GM12878 (cell line): ENCODE results near the gene BRAF. TPM values are rescaled to one million over a fixed set of nuclear protein-coding genes. Genes with fewer than 3 reads are reported as not detected.

ENCODE experiments used
- ATAC-seq: fragments of 200-7000 bp; cut with Tn5 transposase; 3 replicates; pipeline ENCODE4 v1.9.1; 2020; ENCODE audit warnings: mild to moderate bottlenecking, moderate library complexity
- BruUV-seq: library from RNA; stranded (reverse); fragments of 400-500 nt; replicated peaks from 2 replicates; lab custom pipeline; 2021; lab: Mats Ljungman, UMichigan
- CTCF ChIA-PET: fragments of 300-600 bp; sonication (Branson Sonifier 250); formaldehyde crosslinking; extraction: SDS; loops from one replicate; lab custom pipeline; 2021; ENCODE audit warnings: inconsistent platforms; lab: Yijun Ruan, JAX
- POLR2A ChIA-PET: fragments of 350-600 bp; formaldehyde crosslinking; extraction: SDS; loops from one replicate; lab custom pipeline; 2021; ENCODE audit warnings: inconsistent platforms; lab: Charles Lee
- RAD21 ChIA-PET: fragments of 300-600 bp; sonication (Branson Sonifier 250); formaldehyde crosslinking; loops from one replicate; lab custom pipeline; 2023; ENCODE audit warnings: antibody characterized with exemption; ENCODE audit not compliant: unreplicated experiment; lab: Charles Lee
- SMC1A ChIA-PET: fragments of 300-600 bp; sonication (Branson Sonifier 250); formaldehyde crosslinking; loops from one replicate; lab custom pipeline; 2023; ENCODE audit not compliant: unreplicated experiment, uncharacterized antibody; lab: Charles Lee
- DNase-seq: peaks from one replicate; pipeline ENCODE4 v3.0.0-alpha.2; 2011; ENCODE audit warnings: low read depth, low spot score
- FAIRE-seq: peaks from 3 replicates; lab custom pipeline; 2011; peaks lifted over from hg19 to GRCh38; lab: Jason Lieb, UNC
- H2AFZ ChIP-seq: 2 replicates; pipeline ENCODE4 v1.6.0; 2011; ENCODE audit warnings: low read depth, low read length, control low read depth; ENCODE audit not compliant: control insufficient read depth
- H3K27ac ChIP-seq: 2 replicates; pipeline ENCODE4 v1.5.1; 2011; ENCODE audit warnings: control low read depth; ENCODE audit not compliant: control insufficient read depth, insufficient read depth
- H3K27me3 ChIP-seq, 2 experiments: replicated peaks in 1 of 2; 2 replicates each; pipeline versions ENCODE4 v1.6.0 to v1.6.1; 2011; ENCODE audit warnings: low read length in 1 of 2; ENCODE audit not compliant: control insufficient read depth in 2 of 2, insufficient read depth in 2 of 2
- H3K36me3 ChIP-seq, 2 experiments: 2 replicates each; pipeline ENCODE4 v1.5.1; 2011; ENCODE audit warnings: low read length in 1 of 2; ENCODE audit not compliant: control insufficient read depth in 2 of 2, insufficient read depth in 2 of 2
- H3K4me1 ChIP-seq: 2 replicates; pipeline ENCODE4 v1.6.1; 2011; ENCODE audit warnings: mild to moderate bottlenecking, low read length, moderate library complexity, mixed read lengths; ENCODE audit not compliant: control insufficient read depth, insufficient read depth
- H3K4me2 ChIP-seq: 2 replicates; pipeline ENCODE4 v1.6.0; 2011; ENCODE audit warnings: control low read depth; ENCODE audit not compliant: control insufficient read depth, insufficient read depth
- H3K4me3 ChIP-seq: fragments of 200-600 bp; sonication (generic); 2 replicates; pipeline ENCODE4 v1.5.1; 2016
- H3K79me2 ChIP-seq: 2 replicates; pipeline ENCODE4 v1.6.0; 2011; ENCODE audit warnings: low read length; ENCODE audit not compliant: control insufficient read depth, insufficient read depth
- H3K9ac ChIP-seq: 2 replicates; pipeline ENCODE4 v1.8.0; 2011; ENCODE audit warnings: low read length, control low read depth, mixed read lengths; ENCODE audit not compliant: control insufficient read depth, insufficient read depth
- H3K9me3 ChIP-seq: replicated peaks from 3 replicates; pipeline ENCODE4 v1.5.1; 2011; ENCODE audit warnings: mild to moderate bottlenecking, low read length; ENCODE audit not compliant: control insufficient read depth, insufficient read depth
- H4K20me1 ChIP-seq: 2 replicates; pipeline ENCODE4 v1.6.0; 2011; ENCODE audit not compliant: control insufficient read depth, insufficient read depth
- CBX5 ChIP-seq: sonication (generic); IDR thresholded peaks from 2 replicates; pipeline ENCODE4 v1.6.1; 2016; ENCODE audit warnings: low read depth, moderate library complexity, mild to moderate bottlenecking, inconsistent platforms
- NR2C2 ChIP-seq: IDR thresholded peaks from 2 replicates; pipeline ENCODE4 v1.6.1; 2011; ENCODE audit warnings: borderline replicate concordance, low read depth; ENCODE audit not compliant: control insufficient read depth, insufficient read length
- POLR2AphosphoS2 ChIP-seq: IDR thresholded peaks from 2 replicates; pipeline ENCODE4 v1.6.1; 2011; ENCODE audit warnings: low read depth, mild to moderate bottlenecking, low read length, improper control_type of control experiment, moderate library complexity
- SMC3 ChIP-seq: IDR thresholded peaks from 2 replicates; pipeline ENCODE4 v1.6.1; 2011; ENCODE audit warnings: low read length, improper control_type of control experiment, borderline replicate concordance
- ZBTB33 ChIP-seq: fragments of 450-650 bp; IDR thresholded peaks from 2 replicates; pipeline ENCODE4 v1.6.1; 2017; ENCODE audit warnings: mild to moderate bottlenecking
- WGBS: methylation state at CpG from one replicate; pipeline ENCODE4 v1.1.6; 2016; ENCODE audit warnings: low lambda C conversion rate; ENCODE audit not compliant: insufficient replicate concordance, insufficient coverage; ENCODE audit errors: missing lambda C conversion rate; 5-methylcytosine and 5-hydroxymethylcytosine counted together
- in situ Hi-C: fragments of 300-500 bp; cut with MboI; formaldehyde crosslinking; loops from 9 replicates; pipeline ENCODE4 v1.14.3; 2018; ENCODE audit warnings: mixed read lengths
- intact Hi-C: fragments of 100-400 bp; cut with micrococcal nuclease; formaldehyde crosslinking; loops from one replicate; pipeline ENCODE4 v1.14.2; 2022; ENCODE audit not compliant: unreplicated experiment
- polyA plus RNA-seq, 11 experiments: library from polyadenylated mRNA; depleted of rRNA in 4 of 11; unstranded in 6 of 11; stranded (reverse) in 5 of 11; fragments of >200 nt; fragmentation: Nextera tagmentation in 4 of 11; fragmentation: Illumina TruSeq in 1 of 11; extraction: Ambion mirVana in 4 of 11; extraction: Trizol in 1 of 11; gene quantifications; 1 replicate in 1 of 11; 2 replicates in 10 of 11; pipeline versions ENCODE4 v1.2.1 to v1.2.3, GENCODE V29; 2011 to 2016; ENCODE audit warnings: inconsistent platforms in 2 of 11, missing spikeins in 2 of 11, low read depth in 1 of 11
- total RNA-seq, 4 experiments: library from RNA; depleted of rRNA in 3 of 4; stranded (reverse); fragments of >200 nt in 3 of 4; fragmentation: Illumina TruSeq in 1 of 4; extraction: Trizol in 1 of 4; gene quantifications; 2 replicates each; pipeline versions ENCODE4 v1.2.1 to v1.2.3, GENCODE V29; 2013 to 2021

Gene BRAF
- total and polyA plus RNA-seq, 10 of the 15 experiments (the other 5 are each of a cell fraction or from before 2014, with no cell fraction given), result 2.6 to 31.0 (median 10.6) TPM

DNA sequence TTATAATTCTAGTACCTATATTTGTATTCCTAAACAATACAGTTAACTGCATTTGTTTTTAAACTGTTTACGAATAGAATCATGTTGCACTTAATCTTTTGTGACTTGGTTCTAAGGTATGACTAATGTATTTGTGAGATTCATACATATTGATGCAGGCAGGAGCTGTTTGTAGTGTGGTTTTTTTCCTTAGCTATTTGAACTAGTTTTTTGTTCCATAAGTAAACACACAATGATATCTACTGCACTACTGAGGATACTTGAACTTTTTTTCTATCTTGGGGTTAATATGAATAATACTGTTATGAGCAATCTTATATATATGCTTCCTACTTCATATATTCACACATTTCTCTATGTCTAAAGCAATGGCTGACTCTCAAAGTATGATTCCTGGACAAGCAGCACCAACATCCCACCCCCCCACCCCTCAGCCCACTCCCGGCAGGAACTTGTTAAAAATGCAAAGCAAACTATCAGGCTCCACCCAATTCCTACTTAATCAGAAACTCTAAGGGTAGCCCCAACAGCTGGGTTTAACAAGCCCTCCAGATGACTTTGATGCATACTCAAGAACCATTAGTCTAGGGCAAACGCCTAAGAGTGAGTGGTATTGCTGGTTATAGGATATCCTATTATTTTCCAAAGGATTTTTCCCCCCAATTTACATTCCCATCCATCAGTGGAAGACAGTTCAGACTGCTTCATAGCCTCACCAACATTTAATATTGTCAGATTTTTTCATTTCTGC, 25.8 kb downstream of the BRAF start:
- no peak overlapping the region for H3K4me3 ChIP-seq
- H3K36me3 ChIP-seq, result no peaks in the 10 kb centered on the region
- H3K4me2 ChIP-seq, result no peak overlapping the region
- WGBS, result 78% methylated on average over 3 of the region's 3 CpGs
- peaks cover 8% of the 10 kb centered on the region; the same call in 1 of the 2 replicates for H3K4me1 ChIP-seq
- no peak for ATAC-seq
- H3K9me3 ChIP-seq, result peaks cover 8% of the 10 kb centered on the region
- ChIA-PET CTCF (interaction anchor here (0.6 to 3.8 kb wide), 4 partner anchors 9 to 112 kb away, joined by 3 to 11 read pairs (median 4); no protein-coding TSS in a partner anchor), SMC1A (interaction anchor here (1.3 to 3.2 kb wide), 7 partner anchors 9 to 89 kb away, joined by 3 to 15 read pairs (median 4); no protein-coding TSS in a partner anchor), POLR2A (no interaction called here), RAD21 (interaction anchor here (1.6 kb wide), 1 partner anchor 25 kb away, joined by 4 read pairs; no protein-coding TSS in a partner anchor)
- 0 out of 2 replicates have a peak, but pooled peaks cover 2% of the 10 kb centered on the region for H4K20me1 ChIP-seq
- H3K9ac ChIP-seq, result no peak overlapping the region
- no peak overlapping the region for H2AFZ ChIP-seq
- BruUV-seq, result no TSS peak
- no peak overlapping the region for H3K27ac ChIP-seq
- no peak for TF ChIP-seq ZBTB33
- no peak for TF ChIP-seq POLR2AphosphoS2
- no peak for TF ChIP-seq SMC3
- TF ChIP-seq NR2C2, result no peak
- TF ChIP-seq CBX5, result no peak
- in situ Hi-C loops, result no loop called here
- DNase-seq, result no peak
- H3K27me3 ChIP-seq, result no peaks in the 10 kb centered on the region
- H3K79me2 ChIP-seq, result peaks cover 26% of the 10 kb centered on the region
- no peak for FAIRE-seq
- intact Hi-C loops, result no loop called here
